NOMO-1 treated with dmso at 0.1 percent for 144 hours (cell line): Measurements from ENCODE around the gene TINAG.

Experiments
- DNase-seq: peaks from one replicate; lab custom pipeline; 2025; ENCODE audit not compliant: unreplicated experiment; lab: John Stamatoyannopoulos, UW

Gene TINAG

DNA sequence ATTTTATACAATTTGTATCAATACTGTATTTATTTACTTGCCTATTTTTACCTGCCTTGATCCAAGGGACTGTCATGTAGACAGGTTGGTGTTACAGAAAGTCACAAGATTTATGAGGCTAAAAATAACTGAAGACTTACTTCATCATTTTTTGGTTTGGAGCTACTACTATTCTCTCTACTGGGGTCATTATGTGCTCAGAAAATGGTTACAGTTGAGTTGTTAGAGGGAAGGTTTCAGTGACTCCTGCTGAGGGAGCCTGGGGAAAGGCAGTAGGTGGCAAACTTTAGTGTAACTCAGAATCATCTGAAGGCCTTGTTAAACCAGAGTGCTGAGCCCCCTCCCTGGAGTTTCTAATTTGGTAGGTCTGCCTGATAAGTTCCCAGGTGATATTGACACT lies 118.8 kb downstream of the TINAG start:
- no peak for DNase-seq

DNA sequence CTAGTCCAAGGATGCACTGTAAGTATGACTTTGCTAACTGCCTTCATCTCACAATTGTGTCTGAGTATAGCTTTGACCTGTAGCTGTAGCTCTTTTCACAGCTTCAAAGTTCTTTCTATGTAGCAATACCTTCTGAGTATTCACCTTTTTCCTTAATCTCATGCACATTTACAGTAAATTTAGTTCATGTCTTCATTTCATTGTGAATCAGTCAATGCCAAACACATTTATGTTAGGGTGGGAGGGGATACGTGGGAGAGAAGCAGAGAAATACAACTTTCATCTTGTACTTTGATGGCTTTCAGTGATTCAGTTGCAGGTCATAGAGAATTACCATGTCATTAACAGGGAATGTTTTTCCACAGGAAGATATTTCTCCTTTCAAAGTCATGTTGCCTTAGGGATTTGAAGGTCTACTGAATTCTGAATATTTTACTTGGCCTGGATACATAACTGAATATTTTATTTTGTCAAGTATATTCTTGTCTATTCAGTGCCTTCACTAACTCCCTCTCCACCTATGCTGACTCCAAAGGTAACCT lies 119.2 kb downstream of the TINAG start:
- no peak for DNase-seq

DNA sequence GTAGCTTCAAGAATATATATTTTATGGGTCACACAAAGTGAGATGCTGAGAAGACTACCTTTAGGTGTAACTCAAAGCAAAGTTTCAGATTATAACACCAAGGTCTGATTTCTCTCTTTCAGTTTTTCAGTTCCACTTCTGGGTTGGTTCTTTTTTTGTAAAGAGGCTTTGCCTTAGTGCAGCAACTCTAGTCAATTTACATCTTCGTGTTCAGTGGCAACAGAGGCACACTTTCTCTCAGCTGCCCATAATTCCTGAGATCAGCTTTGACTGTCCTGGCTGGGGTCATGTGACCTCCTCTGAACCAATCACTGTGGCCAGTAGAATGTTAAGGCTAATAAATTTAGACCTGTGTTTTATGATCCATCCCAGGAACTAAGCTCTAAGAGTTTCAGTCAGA lies 120.2 kb downstream of the TINAG start:
- no peak for DNase-seq

DNA sequence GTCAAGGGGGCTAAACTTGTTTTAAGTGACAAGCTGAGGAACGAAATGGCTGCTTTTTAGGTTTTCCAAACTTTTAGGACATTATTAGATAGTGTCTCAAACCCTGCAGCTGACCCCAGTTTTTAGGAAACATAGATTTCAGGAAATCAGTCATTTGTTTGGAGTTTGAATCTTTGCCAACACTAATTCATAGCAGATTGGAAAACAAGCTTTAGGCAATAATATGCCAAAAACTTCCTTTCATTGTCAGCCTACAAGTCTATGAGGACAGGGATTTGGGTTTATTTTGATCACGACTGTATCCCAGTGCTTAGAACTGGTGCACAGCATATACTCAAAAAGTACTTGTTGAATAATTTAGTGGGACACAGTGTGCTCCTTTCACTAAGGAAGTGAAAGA lies 123.2 kb downstream of the TINAG start:
- no peak for DNase-seq
